T-cell (primary cell): Measurements from ENCODE around the gene TNS2. TPM values are rescaled to one million over a fixed set of nuclear protein-coding genes. Genes with fewer than 3 reads are reported as not detected.
"Not testable (repeated sequence)": the region's sequence is repeated elsewhere in the genome, so short reads cannot be mapped to it uniquely, and the experiment has no call there.

Experiments
- ATAC-seq, 4 experiments: fragments of 200-7000 bp in 3 of 4; fragments of 150-1000 bp in 1 of 4; cut with Tn5 transposase; replicated peaks in 1 of 4; 1 replicate in 3 of 4; 2 replicates in 1 of 4; pipeline ENCODE4 v1.10.0; 2021; ENCODE audit warnings: moderate library complexity in 3 of 4, mild to moderate bottlenecking in 2 of 4, moderate number of reproducible peaks in 1 of 4
- CTCF ChIA-PET, 2 donors: fragments of 300-600 bp; sonication (Branson Sonifier 250); formaldehyde crosslinking; loops; one replicate each; lab custom pipeline; 2022; ENCODE audit warnings: antibody characterized with exemption in 2 of 2; lab: Charles Lee
- POLR2A ChIA-PET, 2 donors: fragments of 300-600 bp; sonication (Branson Sonifier 250); formaldehyde crosslinking; loops; one replicate each; lab custom pipeline; 2022; ENCODE audit warnings: antibody characterized with exemption in 2 of 2; lab: Charles Lee
- DNase-seq, 35 experiments: peaks; one replicate each; pipeline versions ENCODE4 v3.0.0 to v3.0.0-alpha.2; 2013 to 2023
- H3K27ac ChIP-seq: one replicate; pipeline ENCODE4 v1.5.1; 2013; ENCODE audit warnings: low read length
- H3K27me3 ChIP-seq, 2 experiments: replicated peaks in 1 of 2; 1 replicate in 1 of 2; 2 replicates in 1 of 2; pipeline versions ENCODE4 v1.6.1 to v1.7.0; 2013; ENCODE audit warnings: low read length in 1 of 2, mixed read lengths in 1 of 2; ENCODE audit not compliant: control insufficient read depth in 2 of 2, insufficient read depth in 2 of 2; ENCODE audit errors: extremely low read depth in 1 of 2
- H3K36me3 ChIP-seq, 2 donors: 1 replicate in 1 of 2; 2 replicates in 1 of 2; pipeline versions ENCODE4 v1.6.1 to v1.7.0; 2013; ENCODE audit warnings: low read length in 1 of 2; ENCODE audit not compliant: control insufficient read depth in 2 of 2, insufficient read depth in 1 of 2; ENCODE audit errors: extremely low read depth in 1 of 2
- H3K4me1 ChIP-seq, 2 experiments: 1 replicate in 1 of 2; 2 replicates in 1 of 2; pipeline versions ENCODE4 v1.6.1 to v1.7.0; 2013; ENCODE audit warnings: low read length in 2 of 2, mixed read lengths in 1 of 2; ENCODE audit not compliant: insufficient read depth in 2 of 2, control insufficient read depth in 1 of 2; ENCODE audit errors: extremely low read depth in 1 of 2
- H3K4me3 ChIP-seq, 2 donors: 1 replicate in 1 of 2; 2 replicates in 1 of 2; pipeline versions ENCODE4 v1.5.1 to v1.7.0; 2013; ENCODE audit warnings: mild to moderate bottlenecking in 2 of 2, low read length in 1 of 2, moderate library complexity in 1 of 2; ENCODE audit not compliant: control insufficient read depth in 1 of 2; ENCODE audit errors: extremely low read depth in 1 of 2
- H3K9me3 ChIP-seq: 2 replicates; pipeline ENCODE4 v1.7.0; 2013
- H3K27ac Mint-ChIP-seq, 2 donors: one replicate each; pipeline ENCODE4 v1.8.0; 2020 to 2021; ENCODE audit warnings: mild to moderate bottlenecking in 2 of 2, mixed read lengths in 2 of 2
- H3K27me3 Mint-ChIP-seq, 2 donors: one replicate each; pipeline ENCODE4 v1.8.0; 2021 to 2022; ENCODE audit warnings: mixed read lengths in 2 of 2
- H3K36me3 Mint-ChIP-seq: one replicate; pipeline ENCODE4 v1.8.0; 2021; ENCODE audit warnings: mixed read lengths
- H3K4me1 Mint-ChIP-seq, 3 donors: one replicate each; pipeline ENCODE4 v1.8.0; 2020 to 2022; ENCODE audit warnings: mixed read lengths in 3 of 3, mild to moderate bottlenecking in 1 of 3
- H3K4me3 Mint-ChIP-seq, 3 donors: one replicate each; pipeline ENCODE4 v1.8.0; 2020 to 2022; ENCODE audit warnings: mild to moderate bottlenecking in 3 of 3, mixed read lengths in 3 of 3, moderate library complexity in 3 of 3
- H3K9me3 Mint-ChIP-seq, 3 donors: one replicate each; pipeline ENCODE4 v1.8.0; 2020 to 2022; ENCODE audit warnings: mixed read lengths in 3 of 3
- WGBS: methylation state at CpG from one replicate; pipeline ENCODE4 v1.1.5; 2013; ENCODE audit warnings: missing lambda C conversion rate; ENCODE audit not compliant: insufficient coverage; 5-methylcytosine and 5-hydroxymethylcytosine counted together
- total RNA-seq, 35 experiments: library from RNA in 6 of 35; stranded (reverse) in 6 of 35; fragments of 120-200 nt in 1 of 35; gene quantifications; one replicate each; pipeline versions ENCODE4 v1.2.1 to v1.2.4 and lab custom pipeline; 2013 to 2026

TNS2 gene
- total RNA-seq, 5 donors from 2014 or later (not counting 1 experiment from before 2014, with no cell fraction given): 2.5 to 5.1 (median 3.0) TPM

DNA sequence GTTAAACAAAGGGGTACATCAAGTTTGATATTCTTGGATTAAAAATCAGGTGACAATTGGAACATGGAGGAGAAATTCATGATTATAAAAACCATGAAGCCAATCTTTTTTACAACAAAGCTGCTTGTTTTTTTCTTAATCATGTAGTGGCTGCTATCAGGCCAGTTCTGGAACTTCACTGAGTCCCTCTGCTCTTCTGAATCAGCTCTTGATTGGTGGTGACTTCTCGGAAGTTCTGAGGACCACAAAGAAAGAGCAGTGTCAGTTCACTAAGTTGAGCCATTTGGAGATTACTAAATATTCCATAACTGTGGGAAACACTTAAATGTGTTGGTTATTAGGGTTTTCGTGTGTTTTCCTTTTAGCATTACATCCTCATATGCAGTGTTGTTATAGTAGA is 35.2 kb upstream of the TNS2 start:
- Histone ChIP-seq H3K27me3 (no peaks in the 10 kb centered on the region), H3K4me3 (no peak overlapping the region), H3K27ac (no peak overlapping the region), H3K9me3 (no peaks in the 10 kb centered on the region), H3K4me1 (peaks cover 6 to 24% of the 10 kb centered on the region in 2 experiments), H3K36me3 (peaks cover 14 to 30% of the 10 kb centered on the region in 2 donors)
- H3K4me1 Mint-ChIP-seq: peaks cover 43 to 52% (median 50%) of the 10 kb centered on the region in 3 donors
- no peaks in the 10 kb centered on the region for H3K9me3 Mint-ChIP-seq
- no peaks in the 10 kb centered on the region for H3K27me3 Mint-ChIP-seq
- H3K4me3 Mint-ChIP-seq: no peak overlapping the region
- no peak for DNase-seq
- no CpG with 5 or more reads among the region's 2 CpGs for WGBS
- CTCF ChIA-PET: interaction anchor here in 1 of 2 donors (0.6 kb wide), 1 partner anchor 14 kb away, joined by 4 read pairs; no protein-coding TSS in a partner anchor
- POLR2A ChIA-PET: no interaction called here
- H3K36me3 Mint-ChIP-seq: peaks cover 34% of the 10 kb centered on the region
- no peak for ATAC-seq
- peak overlapping the region in 1 of 2 donors; percentile 28 for H3K27ac Mint-ChIP-seq

DNA sequence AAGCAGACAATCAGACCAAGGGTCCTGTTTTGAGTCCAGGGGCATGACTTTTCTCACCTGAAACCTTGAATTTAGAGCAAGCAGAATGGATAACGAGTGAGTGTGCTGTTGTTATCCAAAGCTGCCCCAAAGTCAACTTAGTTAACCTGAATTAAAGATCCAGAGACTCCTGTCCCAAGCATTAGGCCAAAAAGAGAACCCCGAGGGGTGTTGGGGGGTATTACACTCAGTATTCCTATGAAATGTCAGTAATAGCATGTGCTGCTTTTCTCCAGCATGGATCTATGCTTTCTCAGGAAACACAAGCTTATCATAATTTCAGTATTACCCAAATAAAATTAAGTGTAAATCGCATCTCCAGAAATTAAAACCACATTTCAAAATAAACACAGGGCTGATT is 24.6 kb upstream of the TNS2 start:
- CTCF ChIA-PET: no interaction called here
- H3K4me3 Mint-ChIP-seq: no peak overlapping the region
- no CpG with 5 or more reads among the region's 3 CpGs for WGBS
- no peaks in the 10 kb centered on the region for H3K9me3 Mint-ChIP-seq
- POLR2A ChIA-PET: no interaction called here
- no peaks in the 10 kb centered on the region for H3K27me3 Mint-ChIP-seq
- H3K27ac ChIP-seq: no peak overlapping the region
- H3K27me3 ChIP-seq: no peaks in the 10 kb centered on the region
- no peaks in the 10 kb centered on the region for H3K4me1 ChIP-seq
- H3K4me3 ChIP-seq: no peak overlapping the region
- DNase-seq: no peak
- H3K36me3 ChIP-seq: peaks cover 7 to 80% of the 10 kb centered on the region in 2 donors
- peaks cover 0 to 6% (median 1%) of the 10 kb centered on the region in 3 donors for H3K4me1 Mint-ChIP-seq
- H3K27ac Mint-ChIP-seq: no peak overlapping the region
- no peaks in the 10 kb centered on the region for H3K9me3 ChIP-seq
- ATAC-seq: no peak
- H3K36me3 Mint-ChIP-seq: peaks cover 41% of the 10 kb centered on the region

DNA sequence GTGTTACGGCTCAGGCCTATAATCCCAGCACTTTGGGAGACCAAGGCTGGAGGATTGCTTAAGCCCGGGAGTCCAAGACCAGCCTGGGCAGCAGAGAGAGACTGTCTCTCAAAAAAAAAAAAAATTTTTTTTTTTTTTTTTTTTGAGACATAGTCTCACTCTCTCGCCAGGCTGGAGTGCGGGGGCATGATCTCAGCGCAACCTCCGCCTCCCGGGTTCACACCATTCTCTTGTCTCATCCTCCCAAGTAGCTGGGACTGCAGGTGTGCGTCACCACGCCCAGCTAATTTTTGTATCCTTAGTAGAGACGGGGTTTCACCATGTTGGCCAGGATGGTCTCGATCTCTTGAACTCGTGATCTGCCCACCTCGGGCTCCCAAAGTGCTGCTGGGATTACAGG is 22.9 kb upstream of the TNS2 start:
- ATAC-seq, CTCF ChIA-PET, DNase-seq, H3K9me3 ChIP-seq, H3K27me3 ChIP-seq, H3K4me3 Mint-ChIP-seq, H3K27me3 Mint-ChIP-seq, H3K9me3 Mint-ChIP-seq, H3K27ac Mint-ChIP-seq, H3K27ac ChIP-seq, H3K4me3 ChIP-seq, H3K4me1 ChIP-seq: not testable (repeated sequence)
- POLR2A ChIA-PET: interaction anchor here in 1 of 2 donors (0.6 kb wide), 1 partner anchor 448 kb away, joined by 3 read pairs; no protein-coding TSS in a partner anchor
- 90% methylated on average over 11 of the region's 13 CpGs for WGBS
- Mint-ChIP-seq H3K36me3 (peaks cover 45% of the 10 kb centered on the region), H3K4me1 (peaks cover 0 to 11% (median 1%) of the 10 kb centered on the region in 3 donors)
- peaks cover 6 to 84% of the 10 kb centered on the region in 2 donors for H3K36me3 ChIP-seq

DNA sequence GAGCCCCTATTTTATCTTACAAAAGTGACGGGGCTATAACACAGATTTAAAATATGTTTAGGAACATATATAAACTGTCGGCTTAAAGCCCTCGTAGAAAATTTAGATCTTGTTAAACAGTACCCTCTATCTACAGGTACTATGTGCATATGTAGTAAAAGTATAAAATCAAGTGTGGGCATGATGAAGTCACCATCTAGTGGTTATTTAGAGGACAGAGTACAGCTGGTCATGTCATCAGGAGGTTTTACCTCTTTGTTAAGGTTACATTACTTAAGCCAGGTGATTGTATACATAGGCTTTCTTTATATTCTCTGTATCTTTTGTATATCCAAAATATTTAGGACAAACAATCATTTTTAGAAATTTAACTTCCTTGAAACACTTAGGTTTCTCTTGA is 18.2 kb upstream of the TNS2 start:
- no CpG with 5 or more reads among the region's 3 CpGs for WGBS
- H3K27me3 ChIP-seq: no peaks in the 10 kb centered on the region
- POLR2A ChIA-PET: interaction anchor here in 1 of 2 donors (0.6 kb wide), 1 partner anchor 598 kb away, joined by 3 read pairs; no protein-coding TSS in a partner anchor
- H3K27me3 Mint-ChIP-seq: no peaks in the 10 kb centered on the region
- peaks cover 9 to 87% of the 10 kb centered on the region in 2 donors for H3K36me3 ChIP-seq
- no peaks in the 10 kb centered on the region for H3K4me1 ChIP-seq
- peaks cover 0 to 5% (median 5%) of the 10 kb centered on the region in 3 donors for H3K4me1 Mint-ChIP-seq
- no peaks in the 10 kb centered on the region for H3K9me3 ChIP-seq
- H3K27ac ChIP-seq: no peak overlapping the region
- H3K4me3 ChIP-seq: no peak overlapping the region
- CTCF ChIA-PET: interaction anchor here in 1 of 2 donors (0.7 kb wide), 1 partner anchor 94 kb away, joined by 4 read pairs; no protein-coding TSS in a partner anchor
- no peaks in the 10 kb centered on the region for H3K9me3 Mint-ChIP-seq
- H3K27ac Mint-ChIP-seq: no peak overlapping the region
- no peak for ATAC-seq
- no peak for DNase-seq
- no peak overlapping the region for H3K4me3 Mint-ChIP-seq
- peaks cover 47% of the 10 kb centered on the region for H3K36me3 Mint-ChIP-seq

DNA sequence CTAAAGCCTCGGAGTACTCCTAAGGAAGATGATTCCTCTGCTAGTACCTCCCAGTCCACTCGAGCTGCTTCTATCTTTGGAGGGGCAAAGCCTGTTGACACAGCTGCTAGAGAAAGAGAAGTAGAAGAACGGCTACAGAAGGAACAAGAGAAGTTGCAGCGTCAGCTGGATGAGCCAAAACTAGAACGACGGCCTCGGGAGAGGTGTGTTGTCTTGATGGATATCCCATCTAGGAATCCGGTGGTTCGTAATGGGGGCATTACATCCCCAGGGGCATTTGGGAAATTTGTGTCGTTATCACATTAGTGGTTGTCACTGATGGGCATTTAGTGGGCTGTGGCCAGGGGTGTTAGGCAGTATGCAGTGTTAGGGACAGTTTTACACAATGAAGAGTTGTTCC is 16.0 kb upstream of the TNS2 start:
- H3K36me3 Mint-ChIP-seq: peaks cover 52% of the 10 kb centered on the region
- POLR2A ChIA-PET: interaction anchor here in 1 of 2 donors (0.6 kb wide), 1 partner anchor 304 kb away, joined by 4 read pairs; no protein-coding TSS in a partner anchor

DNA sequence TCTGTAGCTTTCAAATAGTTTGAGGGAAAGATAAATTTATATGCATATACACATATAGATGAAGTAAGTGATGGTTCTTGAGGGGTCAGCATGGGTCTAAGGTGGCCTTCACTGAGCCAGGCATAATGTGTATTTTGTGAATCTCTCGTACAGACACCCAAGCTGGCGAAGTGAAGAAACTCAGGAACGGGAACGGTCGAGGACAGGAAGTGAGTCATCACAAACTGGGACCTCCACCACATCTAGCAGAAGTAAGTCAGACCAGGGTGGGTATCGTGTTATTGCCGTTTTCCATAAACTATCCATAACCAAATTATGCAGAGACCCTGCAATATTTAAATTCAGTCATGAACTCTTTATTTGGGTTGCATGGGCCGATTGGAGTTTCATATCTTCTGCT is 15.4 kb upstream of the TNS2 start:
- ChIA-PET POLR2A (no interaction called here), CTCF (interaction anchor here (0.6 to 1.0 kb wide), 2 partner anchors 14 to 1393 kb away, joined by 3 read pairs; no protein-coding TSS in a partner anchor)
- H3K27me3 Mint-ChIP-seq: no peaks in the 10 kb centered on the region
- Histone ChIP-seq H3K27ac (no peak overlapping the region), H3K4me1 (peaks cover 4 to 12% of the 10 kb centered on the region in 2 experiments), H3K4me3 (no peak overlapping the region), H3K36me3 (peaks cover 9 to 88% of the 10 kb centered on the region in 2 donors), H3K9me3 (no peaks in the 10 kb centered on the region), H3K27me3 (no peaks in the 10 kb centered on the region)
- 68% methylated on average over 5 of the region's 8 CpGs for WGBS
- H3K27ac Mint-ChIP-seq: peak overlapping the region; percentile 35 to 58
- ATAC-seq (no peak), DNase-seq (no peak)
- peaks cover 16 to 29% (median 17%) of the 10 kb centered on the region in 3 donors for H3K4me1 Mint-ChIP-seq
- H3K4me3 Mint-ChIP-seq: no peak overlapping the region
- no peaks in the 10 kb centered on the region for H3K9me3 Mint-ChIP-seq
- peaks cover 56% of the 10 kb centered on the region for H3K36me3 Mint-ChIP-seq

More for the DNA sequence above, 16.0 kb upstream of the TNS2 start:
- not testable (repeated sequence) for H3K27ac ChIP-seq, H3K9me3 ChIP-seq, DNase-seq, H3K9me3 Mint-ChIP-seq, ATAC-seq, H3K27me3 Mint-ChIP-seq, H3K27me3 ChIP-seq, H3K4me3 Mint-ChIP-seq, H3K4me1 ChIP-seq, H3K4me3 ChIP-seq
- CTCF ChIA-PET: interaction anchor here in 1 of 2 donors (0.6 kb wide), 1 partner anchor 518 kb away, joined by 3 read pairs; no protein-coding TSS in a partner anchor
- peak overlapping the region in 1 of 2 donors; percentile 35 for H3K27ac Mint-ChIP-seq
- WGBS: 100% methylated on average over 6 of the region's 10 CpGs
- peaks cover 9 to 87% of the 10 kb centered on the region in 2 donors for H3K36me3 ChIP-seq
- H3K4me1 Mint-ChIP-seq: peaks cover 11 to 24% (median 12%) of the 10 kb centered on the region in 3 donors
